ENCODE data around the gene LRRC41.
"Not testable (repeated sequence)": the region's sequence is repeated elsewhere in the genome, so short reads cannot be mapped to it uniquely, and the experiment has no call there.

Gene LRRC41

GRCh38 chr1:46241733-46242132, 61.7 kb downstream of the LRRC41 start:
- DNase-seq = not testable (repeated sequence)

DNA sequence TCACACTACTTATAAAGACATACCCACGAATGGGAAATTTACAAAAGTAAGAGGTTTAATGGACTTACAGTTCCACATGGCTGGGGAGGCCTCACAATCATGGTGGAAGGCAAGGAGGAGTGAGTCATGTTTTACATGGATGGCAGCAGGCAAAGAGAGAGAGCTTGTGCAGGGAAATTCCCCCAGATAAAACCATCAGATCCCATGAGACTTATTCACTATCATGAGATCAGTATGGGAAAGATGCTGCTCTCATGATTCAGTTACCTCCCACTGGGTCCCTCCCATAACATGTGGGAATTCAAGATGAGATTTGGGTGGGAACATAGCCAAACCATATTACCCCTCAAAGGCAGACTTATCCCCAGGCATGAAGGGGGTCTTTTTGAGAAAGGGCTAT, 64.6 kb downstream of the LRRC41 start:
- not testable (repeated sequence) for DNase-seq

- no peak for DNase-seq
Measured at GRCh38 chr1:46236882-46237281, 66.5 kb downstream of the LRRC41 start.

- DNase-seq = not testable (repeated sequence)
Measured at GRCh38 chr1:46231231-46231630, 72.2 kb downstream of the LRRC41 start.
